ENCODE data around the gene GOLT1A.

The GOLT1A gene

DNA sequence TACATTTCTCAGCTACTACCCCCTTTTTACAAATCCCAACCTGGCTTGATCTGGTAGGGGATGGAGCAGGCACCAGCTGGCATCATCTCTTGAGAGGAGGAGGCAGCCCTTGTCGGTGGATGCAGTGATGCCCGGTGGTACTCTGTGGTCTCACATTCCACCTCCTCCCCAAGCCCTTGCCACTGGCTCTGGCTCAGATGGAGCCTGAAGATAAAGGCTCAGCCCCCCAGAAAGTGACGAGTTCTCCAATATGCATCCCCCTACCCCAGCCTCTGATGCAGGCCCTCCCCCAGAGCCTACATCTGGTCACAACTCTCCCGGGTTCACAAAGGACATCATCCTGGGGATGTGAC, 3.8 kb upstream of the GOLT1A start:
- DNase-seq (ENCODE audit: low read depth): no peak

DNA sequence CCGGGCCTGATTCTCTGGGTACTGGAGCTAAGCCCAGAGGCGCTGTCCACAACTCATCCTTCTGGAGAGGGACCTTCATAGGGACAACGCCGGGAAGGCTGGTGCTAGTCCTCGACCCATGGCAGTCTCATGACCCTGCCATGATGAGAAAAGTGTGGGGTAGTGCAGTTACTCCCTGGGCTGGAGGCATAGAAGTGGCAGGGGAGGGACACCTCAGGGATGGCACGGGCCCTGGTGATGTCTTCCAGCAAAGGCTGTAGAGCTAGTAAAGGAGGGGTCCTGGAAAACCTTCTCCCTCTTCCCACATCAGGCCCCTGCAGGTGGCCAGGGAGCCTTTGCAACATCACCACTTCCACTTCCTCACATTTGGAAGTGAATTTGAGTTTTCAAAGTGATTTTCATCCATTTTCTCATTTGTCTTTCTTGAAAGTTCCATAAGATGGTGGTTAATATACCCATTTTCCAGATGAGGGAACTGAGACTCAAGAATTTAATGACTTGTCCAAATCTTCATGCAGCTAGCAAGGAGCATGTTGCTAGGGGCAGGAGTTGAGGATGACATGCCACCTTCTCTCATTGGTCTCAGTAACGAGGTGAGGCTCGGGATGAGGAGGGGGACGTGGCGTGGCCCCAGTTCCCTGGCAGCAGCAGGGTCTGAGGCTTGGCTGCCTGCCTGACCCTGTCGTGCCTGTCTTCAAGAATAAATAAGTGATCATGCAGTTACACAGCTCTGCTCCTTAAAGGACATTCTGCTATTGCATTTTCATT, 3.3 kb upstream of the GOLT1A start:
- no peak for DNase-seq (ENCODE audit: low read depth)

DNA sequence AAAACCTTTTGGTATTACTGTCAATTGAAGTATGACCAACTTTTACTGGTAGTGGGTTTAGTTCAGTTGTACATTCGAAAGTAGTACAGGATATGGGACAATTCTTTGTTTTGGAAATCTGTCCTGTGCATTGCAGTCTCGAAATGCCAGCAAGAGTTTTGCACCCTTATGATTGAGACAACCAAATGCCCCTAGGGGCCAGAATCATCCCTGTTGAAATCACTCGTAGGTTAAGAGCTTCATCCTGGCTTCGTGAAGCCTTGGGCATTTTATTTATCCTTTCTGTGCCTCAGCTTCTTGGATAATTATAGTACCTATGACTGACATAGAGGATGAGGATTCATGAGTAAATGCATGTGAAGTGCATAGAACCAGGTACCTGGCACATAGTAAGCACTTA, 2.4 kb upstream of the GOLT1A start:
- DNase-seq (ENCODE audit: low read depth): no peak

DNA sequence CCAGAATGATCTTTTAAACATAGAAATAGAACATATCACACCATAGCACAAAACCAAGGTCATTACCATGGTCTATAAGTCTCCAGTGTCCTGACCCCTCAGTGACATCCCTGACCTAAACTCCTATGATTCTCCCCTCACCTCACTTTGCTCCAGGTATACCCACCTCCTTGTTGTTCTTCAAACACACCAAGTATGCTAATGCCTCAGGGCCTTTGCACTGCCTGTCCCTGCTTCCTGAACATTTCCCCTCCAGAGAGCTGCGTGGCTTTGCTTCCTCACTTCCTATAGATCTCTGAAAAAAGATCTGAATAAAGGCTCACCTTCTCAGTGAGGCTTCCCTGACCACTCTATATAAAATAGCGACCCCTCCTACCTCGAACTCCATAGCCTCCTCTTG, 1.1 kb downstream of the GOLT1A start:
- no peak for DNase-seq (ENCODE audit: low read depth)

DNA sequence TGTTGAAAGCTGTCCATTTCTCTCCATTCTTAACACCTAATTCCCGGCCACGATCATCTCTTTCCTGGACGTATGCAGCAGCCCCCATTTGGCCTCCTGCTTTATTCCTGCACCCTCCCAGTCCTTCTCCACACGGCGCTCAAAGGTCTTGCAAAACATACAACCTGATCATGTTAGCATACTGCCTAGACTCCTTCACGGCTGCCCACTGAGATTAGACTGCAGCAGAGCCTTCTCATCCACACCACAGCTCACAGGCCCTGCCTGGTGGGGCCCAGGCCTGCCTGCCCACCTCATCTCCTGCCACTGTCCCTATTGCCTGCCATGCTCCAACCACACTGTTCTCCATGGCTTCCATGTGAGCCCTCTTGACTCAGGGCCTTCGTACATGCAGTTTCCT, 2.7 kb downstream of the GOLT1A start:
- no peak for DNase-seq (ENCODE audit: low read depth)

DNA sequence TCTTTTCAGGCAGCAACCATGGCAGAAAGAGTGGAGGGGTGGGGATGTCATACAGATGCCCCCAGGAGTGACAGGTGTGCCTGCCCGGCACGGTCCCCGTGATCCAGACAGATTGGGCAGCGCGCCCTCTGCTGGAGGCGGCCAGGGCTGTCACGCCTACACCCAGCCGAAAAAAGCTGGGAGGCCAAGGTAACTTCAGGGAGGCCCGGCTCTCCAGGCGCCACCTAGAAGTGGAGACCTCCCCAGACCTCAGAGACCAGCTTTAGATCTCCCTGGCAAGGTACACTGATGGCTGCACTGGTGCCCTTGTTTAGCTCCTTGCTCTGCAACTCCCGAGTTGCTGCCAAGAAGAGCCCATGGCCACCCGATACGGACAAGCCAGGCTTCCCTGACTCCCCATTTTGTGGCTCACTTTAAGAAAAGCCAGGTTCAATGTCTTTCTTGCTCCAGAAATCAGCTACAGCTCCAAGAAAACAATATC, 6.6 kb downstream of the GOLT1A start:
- peak; percentile 60 for DNase-seq (ENCODE audit: low read depth)

DNA sequence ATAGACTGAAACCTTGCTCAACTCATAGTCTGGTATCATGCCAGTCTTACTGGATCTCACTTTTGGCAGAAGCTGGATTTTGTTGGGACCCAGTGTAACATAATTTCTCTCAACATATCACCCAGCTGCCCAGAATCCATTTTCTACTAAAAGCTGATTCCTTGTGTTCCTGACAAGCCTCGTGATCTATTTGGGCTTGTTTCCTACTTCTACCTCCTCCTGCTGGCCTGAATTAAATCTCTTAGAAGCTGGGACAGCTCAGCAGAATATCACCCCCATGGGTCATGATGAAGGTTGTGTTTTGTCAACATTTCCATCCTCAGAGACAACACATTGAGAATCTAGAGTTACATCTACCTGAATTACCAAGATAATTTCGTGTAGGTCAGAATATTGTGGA, 7.7 kb downstream of the GOLT1A start:
- no peak for DNase-seq (ENCODE audit: low read depth)

DNA sequence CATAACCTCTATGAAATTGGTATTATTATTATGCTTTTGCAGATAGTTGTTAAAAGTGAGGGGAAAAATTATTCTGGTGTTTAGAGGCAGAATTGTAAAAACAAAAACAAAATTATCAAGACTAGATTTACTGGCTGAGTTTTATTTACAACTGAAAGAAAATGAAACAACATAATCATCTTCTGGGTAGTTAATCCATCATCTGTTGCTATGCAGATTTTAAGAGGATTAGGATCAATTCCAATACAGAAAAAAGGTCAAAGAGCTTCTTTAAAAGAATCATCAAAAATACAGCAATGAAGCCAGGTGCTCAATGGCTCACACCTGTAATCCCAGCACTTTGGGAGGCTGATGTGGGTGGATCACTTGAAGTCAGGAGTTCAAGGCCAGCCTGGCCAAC, 8.3 kb downstream of the GOLT1A start:
- DNase-seq (ENCODE audit: low read depth): no peak

DNA sequence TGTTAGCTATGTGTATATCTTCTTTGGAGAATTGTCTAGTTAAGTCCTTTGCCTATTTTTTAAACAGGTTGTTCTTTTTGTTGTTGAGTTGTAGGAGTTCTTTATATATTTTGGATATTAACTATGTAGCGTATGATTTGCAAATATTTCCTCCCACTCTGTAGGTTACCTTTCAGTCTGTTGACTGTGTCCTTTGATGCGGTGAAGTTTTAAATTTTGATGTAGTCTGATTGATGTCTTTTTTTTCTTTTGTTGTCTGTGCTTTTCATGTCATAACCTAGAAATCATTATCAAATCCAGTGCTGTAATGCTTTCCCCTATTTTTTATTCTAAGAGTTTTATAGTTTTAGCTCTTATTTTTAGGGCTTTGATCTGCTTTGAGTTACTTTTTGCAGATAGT, 8.8 kb downstream of the GOLT1A start:
- no peak for DNase-seq (ENCODE audit: low read depth)

DNA sequence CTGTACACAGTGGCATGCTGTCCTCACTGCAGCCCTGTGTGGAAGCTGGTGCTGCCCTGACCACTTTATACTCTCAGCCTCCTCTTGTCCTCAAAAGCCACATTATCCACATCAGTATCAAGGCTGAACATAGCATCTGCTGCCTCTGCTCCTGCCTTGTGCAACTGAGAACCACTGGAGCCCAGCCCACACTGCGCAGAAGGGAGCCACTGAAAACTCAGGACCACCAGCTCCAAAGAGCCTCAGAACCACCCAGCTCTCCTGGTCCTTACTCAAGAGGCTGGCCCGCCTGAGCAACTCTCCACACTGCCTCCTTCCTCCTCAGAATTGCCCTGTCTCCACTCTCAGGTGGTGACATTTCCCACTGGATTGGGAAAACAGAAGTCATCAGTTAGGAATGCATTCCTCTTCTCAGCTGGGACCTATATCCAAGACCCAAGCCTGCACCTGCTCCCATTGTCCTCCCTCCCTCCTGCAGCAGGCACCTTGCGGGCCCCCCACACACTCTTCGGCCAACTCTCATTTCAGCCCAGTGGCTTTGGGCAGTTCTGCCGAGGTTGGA, 10.5 kb downstream of the GOLT1A start:
- DNase-seq (ENCODE audit: low read depth): no peak

DNA sequence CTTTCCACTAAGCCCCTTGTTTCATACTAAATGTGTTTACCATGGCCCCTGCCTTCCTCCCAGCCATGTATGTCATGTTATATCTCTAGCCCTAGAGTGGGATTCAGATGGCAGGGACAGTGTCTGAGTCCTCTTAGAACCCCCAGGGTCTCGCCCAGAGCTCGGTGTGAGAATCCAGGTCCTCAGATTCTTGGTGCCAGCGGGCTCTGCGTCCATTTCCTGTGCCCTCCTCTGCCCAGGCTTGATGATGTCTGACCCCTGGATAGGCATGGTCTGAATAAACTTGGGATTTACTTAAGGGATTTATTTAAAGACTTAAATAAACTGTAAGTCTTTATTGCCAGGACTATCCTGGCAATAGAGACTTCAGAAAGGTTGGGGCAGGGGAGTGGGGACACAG, 11.3 kb downstream of the GOLT1A start:
- no peak for DNase-seq (ENCODE audit: low read depth)

DNA sequence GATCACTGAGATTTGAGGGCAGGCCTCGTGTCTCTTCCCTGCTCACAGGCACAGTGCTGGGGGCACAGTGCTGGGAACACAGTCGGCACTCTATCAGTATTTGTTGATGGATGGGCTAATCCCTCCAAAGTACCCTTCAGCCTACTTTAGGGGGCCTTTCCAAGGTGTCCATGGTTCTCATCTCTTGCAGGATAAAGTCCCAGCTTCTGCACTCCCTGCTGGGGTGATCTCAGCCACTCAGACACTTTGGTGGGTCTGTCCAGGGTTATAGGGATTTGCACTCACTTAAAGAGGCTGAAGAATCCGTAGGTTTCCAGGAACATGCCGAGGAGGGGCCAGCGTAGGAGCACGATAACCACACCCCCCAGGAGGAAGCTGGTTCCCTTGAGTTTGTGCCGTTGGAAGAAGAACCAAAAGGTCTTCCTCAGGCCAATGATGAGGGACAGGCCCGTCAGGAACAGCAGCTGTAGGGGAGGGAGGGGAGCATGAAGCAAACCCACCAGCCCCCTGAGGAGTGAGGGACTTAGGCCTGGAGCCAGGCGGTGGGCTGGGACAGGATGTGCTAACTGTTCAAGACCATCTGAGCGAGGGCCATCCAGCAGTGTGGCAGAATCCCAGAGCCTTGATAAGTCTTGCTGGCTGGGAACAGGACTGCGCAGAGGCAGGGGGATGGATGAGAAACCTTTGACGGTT, 12.3 kb downstream of the GOLT1A start:
- DNase-seq (ENCODE audit: low read depth): no peak

DNA sequence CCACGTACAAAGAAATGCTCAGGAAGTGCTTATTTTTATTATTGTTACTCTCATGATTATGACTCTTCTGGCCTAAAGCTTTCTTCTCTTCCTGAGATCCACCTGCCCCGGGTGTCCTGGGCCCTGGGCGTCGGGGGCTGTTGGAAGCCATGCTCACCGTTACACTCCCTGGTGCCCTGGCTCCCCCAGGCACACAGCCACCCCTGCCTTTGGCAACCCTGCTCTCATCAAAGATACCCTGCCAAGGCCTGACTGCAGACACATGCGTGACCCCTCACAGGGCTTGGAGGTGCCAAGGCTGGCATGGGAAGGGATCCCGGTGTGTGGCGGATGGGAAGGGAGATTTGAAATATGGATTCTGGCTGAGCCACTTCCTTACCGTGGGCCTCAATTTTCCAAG, 14.2 kb downstream of the GOLT1A start:
- no peak for DNase-seq (ENCODE audit: low read depth)

DNA sequence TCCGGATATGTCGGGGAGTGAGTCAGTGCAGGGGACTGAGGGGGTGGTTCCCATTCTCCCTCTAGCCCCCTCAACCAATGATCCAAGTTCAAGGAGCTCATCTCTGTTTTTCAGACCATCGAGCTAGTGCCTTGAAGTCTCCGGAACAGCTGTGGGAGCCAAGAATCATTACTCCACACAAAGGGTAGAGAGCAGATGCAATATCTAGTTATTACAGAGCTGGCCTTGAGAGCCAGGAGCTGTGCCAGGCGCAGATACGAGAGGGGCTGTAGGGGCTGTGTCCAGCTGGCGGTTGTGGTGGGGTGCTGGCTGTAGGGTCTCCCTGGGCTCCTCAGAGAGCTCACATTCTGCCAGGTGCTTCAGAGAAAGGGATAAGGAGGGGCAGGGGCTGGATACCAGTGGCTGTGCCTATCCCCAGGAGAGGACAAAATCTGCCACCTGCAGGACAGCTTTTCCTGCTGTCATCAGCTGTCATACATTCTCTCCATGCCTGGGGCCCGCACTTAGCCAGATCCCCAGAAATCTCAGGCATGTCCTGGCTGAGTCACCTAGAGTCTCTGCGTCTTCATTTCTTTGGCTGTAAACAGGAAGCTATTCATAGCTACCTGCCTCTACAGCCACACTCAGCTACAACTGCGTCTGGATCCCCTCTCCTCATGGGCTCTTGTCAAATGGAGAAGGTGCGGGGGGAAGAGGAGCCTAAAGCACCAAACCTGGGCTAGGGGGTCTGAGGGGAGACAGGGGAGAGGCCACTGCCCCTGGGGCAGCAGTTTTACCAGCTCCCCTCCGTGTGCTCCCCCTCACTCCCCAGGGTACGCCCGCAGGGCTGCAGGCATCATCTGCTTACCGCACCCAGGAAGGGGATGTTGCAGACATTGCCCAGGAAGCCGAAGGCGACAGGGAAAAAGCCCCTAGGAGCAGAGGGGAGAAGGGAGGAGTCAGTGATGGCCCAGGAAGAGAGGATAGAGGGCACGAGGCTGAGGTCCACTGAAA, 15.1 kb downstream of the GOLT1A start:
- DNase-seq (ENCODE audit: low read depth): no peak

DNA sequence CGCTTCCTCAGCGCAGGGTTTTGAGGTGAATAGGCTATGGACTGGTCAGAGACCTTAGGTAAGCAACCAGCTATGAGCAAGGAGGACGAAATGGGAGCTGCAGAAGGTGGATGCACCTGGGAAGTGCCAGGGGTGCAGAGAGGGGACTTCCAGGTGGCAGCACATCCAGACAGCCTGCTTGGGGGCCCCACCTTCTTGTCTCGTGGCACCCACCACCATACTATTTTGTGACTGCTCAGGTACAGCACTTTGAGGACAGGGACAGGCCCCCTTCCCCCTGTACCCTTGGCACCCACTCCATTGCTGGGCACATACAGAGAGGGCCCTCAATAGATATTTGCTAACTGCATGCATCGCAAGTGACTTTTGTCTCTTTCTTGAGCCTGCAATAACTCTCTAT, 16.7 kb downstream of the GOLT1A start:
- no peak for DNase-seq (ENCODE audit: low read depth)

DNA sequence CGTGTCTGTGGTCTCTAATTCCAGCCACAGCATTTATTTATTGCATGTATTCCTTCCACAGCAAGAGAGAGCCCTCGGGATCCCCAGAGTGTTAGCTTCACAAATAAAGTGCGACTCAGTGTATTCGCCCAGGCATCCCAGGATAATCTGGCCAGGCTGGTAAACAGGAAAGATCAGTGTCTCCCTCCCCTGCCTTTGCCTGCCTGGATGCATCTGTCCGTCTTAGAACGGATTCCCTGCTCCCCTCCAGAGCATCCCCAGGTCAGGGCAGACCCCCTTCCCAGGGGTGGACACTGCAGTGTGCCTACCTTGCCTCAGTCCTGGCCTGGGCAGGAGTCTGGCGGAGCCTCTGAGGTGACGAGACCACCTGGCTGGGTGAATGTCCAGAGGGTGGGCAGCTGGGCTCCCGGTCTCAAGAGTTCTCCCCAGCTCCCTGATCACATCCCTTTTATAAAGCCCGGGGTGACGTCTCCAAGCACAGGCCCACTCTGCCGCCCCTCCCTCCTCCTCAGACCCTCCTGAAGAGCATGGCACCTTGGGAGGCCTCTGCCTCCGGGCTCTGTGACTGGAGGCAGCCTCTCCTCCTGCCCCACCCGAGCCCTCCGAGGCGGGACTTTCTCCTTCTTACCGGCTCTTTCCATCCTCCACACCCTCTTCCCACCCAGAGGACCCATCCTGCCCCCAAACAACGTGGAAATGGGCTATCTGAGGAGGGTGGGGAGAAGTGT, 17.6 kb downstream of the GOLT1A start, which contains the start of gene KISS1:
TSS of gene KISS1 (minus strand) at position 424 of the 728 bp plus-strand sequence. CDS start 3,615 bp downstream, outside the sequence.
- DNase-seq (ENCODE audit: low read depth): no peak

DNA sequence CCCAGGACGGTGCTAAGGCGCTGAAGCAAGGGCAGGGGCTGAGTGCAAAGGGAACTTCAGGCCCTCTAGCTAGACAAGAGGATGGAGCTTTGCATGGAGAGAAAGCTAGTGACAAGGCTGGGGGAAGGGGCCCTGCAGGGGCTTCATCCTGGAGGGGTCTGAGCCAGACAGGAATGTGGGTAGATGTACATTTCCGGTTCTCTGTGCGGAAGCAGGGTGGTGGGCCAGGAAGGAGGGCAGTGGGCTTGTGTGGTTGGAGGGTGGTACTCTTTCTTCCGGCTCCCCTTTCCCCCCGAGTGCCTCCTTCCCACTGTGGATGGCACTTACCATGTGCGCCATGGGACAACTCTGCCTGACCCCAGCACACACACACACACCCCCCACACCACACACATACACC, 19.0 kb downstream of the GOLT1A start:
- DNase-seq (ENCODE audit: low read depth): no peak

DNA sequence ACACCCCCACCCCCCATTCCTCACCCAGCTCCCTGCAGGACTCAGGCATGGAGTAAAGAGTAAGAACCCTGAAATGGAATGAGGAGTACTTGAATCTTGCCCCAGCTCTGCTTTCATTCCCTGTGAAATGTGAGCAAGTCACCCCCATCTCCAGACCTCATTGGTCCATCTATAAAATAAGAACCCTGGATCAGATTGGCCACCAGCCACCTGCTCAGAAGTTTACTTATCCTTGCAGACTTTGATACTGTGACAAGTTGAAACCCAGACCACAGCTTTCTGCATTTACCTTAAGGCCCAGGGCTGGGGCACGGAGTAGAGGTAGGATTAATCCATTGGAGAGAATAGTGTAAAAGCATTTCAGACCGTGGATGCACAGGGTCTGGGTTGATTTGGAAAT, 19.7 kb downstream of the GOLT1A start:
- DNase-seq (ENCODE audit: low read depth): no peak

DNA sequence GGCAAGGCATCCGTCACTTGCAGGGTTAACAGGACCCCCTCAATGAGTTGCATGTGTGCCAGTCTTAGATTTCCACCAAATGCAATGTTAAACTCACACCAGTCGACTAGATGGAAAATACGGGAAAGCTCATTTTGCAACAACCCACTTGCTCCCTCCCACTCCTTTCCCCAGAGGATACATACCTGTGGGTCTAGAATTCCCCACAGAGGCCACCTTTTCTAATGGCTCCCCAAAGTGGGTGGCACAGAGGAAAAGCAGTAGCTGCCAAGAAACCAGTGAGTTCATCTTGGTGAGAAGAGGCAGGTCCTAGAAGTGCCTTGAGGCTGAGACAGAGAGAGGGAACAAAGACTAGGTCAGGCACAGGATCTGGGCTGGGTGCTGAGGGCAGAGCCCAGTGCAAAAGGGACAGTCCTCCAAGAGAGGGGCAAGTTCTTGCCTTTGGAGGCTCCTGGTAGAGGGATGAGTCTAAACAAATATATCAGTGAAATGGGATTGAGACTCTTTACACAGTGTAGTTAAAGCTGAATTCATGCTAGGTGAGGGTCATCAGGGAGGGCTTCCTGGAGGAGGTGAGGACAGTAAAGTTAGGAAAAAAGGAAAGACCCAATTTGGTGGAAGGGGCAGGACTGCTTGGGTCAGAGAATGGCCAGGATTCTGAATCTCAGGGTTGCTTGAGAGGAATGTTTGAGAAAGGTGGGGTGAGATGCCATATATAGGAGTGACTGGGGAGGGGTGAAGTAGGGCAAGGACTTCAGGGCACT, 21.0 kb downstream of the GOLT1A start:
- no peak for DNase-seq (ENCODE audit: low read depth)

DNA sequence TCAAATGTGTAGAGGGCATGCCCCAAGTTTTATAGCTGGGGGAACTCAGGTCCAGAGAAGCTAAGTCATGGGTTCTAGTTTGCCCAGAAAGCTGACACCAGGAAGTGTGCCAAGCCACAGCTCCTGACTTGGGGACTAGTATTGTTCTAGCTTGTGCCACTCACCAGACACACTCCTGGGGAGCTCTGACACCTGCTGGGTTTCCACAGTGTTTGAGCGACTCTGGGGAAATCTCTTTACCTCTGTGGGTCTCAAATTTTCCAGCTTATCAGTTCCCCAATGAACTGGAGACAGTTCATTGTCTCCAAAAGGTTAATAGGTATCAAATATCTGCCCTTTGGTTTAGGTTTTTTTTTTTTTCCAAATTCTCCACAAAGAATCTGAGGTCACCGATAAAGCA, 21.7 kb downstream of the GOLT1A start:
- DNase-seq (ENCODE audit: low read depth): no peak

DNA sequence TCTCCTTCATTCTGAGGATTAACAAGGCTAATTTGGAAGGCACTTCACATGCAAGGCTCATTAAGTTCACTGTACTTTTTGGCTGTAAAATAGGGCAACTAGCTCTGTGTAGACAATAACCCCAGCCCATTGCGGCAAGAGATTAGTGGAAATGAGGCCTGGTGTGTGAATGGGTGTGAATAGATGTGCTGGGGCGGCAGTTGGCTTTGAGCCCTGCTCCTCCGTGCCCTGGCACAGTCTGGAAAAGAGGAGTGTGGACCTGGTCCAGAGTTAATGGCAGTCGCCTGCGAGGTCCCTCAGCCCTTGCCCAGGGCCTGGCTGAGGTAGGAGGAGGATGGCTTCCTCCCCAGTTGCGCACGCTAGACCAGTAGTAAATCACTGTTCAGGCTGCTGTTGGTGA, 22.3 kb downstream of the GOLT1A start:
- DNase-seq (ENCODE audit: low read depth): no peak

Data from stimulated activated CD8-positive, alpha-beta memory T cell treated with anti-CD3 and anti-CD28 coated beads, Interleukin-12 subunit alpha, Interleukin-12 subunit beta, amount 100 ng/mL, for 1 hour (primary cell).